SK-N-SH (cell line): ENCODE data around the gene LAMC2.

Experiments
- CTCF ChIP-seq: fragments of 200-600 bp; sonication (generic); IDR thresholded peaks from 2 replicates; pipeline ENCODE4 v1.6.1; 2017; ENCODE audit warnings: antibody characterized with exemption, mild to moderate bottlenecking, moderate library complexity
- POLR2AphosphoS5 ChIP-seq: IDR thresholded peaks from 2 replicates; pipeline ENCODE4 v1.6.1; 2012; ENCODE audit warnings: low read depth, low read length
- RAD21 ChIP-seq: IDR thresholded peaks from 2 replicates; pipeline ENCODE4 v1.6.1; 2012; ENCODE audit warnings: mild to moderate bottlenecking, low read length
- RFX5 ChIP-seq: IDR thresholded peaks from 2 replicates; pipeline ENCODE4 v1.6.1; 2012; ENCODE audit warnings: mild to moderate bottlenecking, improper control_type of control experiment, low read length
- USF1 ChIP-seq: IDR thresholded peaks from 2 replicates; pipeline ENCODE4 v1.4.0; 2012; ENCODE audit warnings: low read depth, borderline replicate concordance
- TF ChIP-seq, protein P1 (sequence below): IDR thresholded peaks from 2 replicates; pipeline ENCODE4 v1.4.0; 2012; ENCODE audit warnings: low read depth

DNA sequence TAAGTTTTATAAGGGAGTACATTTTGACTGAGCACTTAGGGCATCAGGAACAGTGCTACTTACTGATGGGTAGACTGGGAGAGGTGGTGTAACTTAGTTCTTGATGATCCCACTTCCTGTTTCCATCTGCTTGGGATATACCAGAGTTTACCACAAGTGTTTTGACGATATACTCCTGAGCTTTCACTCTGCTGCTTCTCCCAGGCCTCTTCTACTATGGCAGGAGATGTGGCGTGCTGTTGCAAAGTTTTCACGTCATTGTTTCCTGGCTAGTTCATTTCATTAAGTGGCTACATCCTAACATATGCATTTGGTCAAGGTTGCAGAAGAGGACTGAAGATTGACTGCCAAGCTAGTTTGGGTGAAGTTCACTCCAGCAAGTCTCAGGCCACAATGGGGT, 41.3 kb upstream of the LAMC2 start:
- no peak for TF ChIP-seq CTCF
- TF ChIP-seq, protein P1, sequence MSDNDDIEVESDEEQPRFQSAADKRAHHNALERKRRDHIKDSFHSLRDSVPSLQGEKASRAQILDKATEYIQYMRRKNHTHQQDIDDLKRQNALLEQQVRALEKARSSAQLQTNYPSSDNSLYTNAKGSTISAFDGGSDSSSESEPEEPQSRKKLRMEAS: no peak
- no peak for TF ChIP-seq POLR2AphosphoS5
- no peak for TF ChIP-seq USF1
- no peak for TF ChIP-seq RFX5
- TF ChIP-seq RAD21: no peak
